Measurements from ENCODE around the gene CLCA1.
A peak's percentile ranks its signal among the peaks of the same experiment; 100 is the strongest.

CLCA1 gene

GRCh38 chr1:86504895-86505563, 36.3 kb downstream of the CLCA1 start:
- DNase-seq = no peak

- no peak for DNase-seq
Observed at GRCh38 chr1:86505564-86505902, 36.8 kb downstream of the CLCA1 start.

GRCh38 chr1:86507935-86508582, 39.3 kb downstream of the CLCA1 start:
- peak; percentile 12 for DNase-seq

- no peak for DNase-seq
Observed at GRCh38 chr1:86508583-86508969, 39.8 kb downstream of the CLCA1 start.

GRCh38 chr1:86515597-86515996, 46.9 kb downstream of the CLCA1 start:
- DNase-seq = no peak

- no peak for DNase-seq
Observed at GRCh38 chr1:86516335-86516734, 47.6 kb downstream of the CLCA1 start.

GRCh38 chr1:86517336-86517735, 48.6 kb downstream of the CLCA1 start:
- DNase-seq = no peak

GRCh38 chr1:86520789-86521521, 52.2 kb downstream of the CLCA1 start:
- no peak for DNase-seq

GRCh38 chr1:86521522-86521891, 52.8 kb downstream of the CLCA1 start:
- no peak for DNase-seq

- DNase-seq = no peak
Observed at GRCh38 chr1:86522240-86522639, 53.5 kb downstream of the CLCA1 start.

- DNase-seq = no peak
Observed at GRCh38 chr1:86523670-86524354, 55.1 kb downstream of the CLCA1 start.

GRCh38 chr1:86527306-86527705, 58.6 kb downstream of the CLCA1 start:
- DNase-seq = no peak

- DNase-seq = no peak
Observed at GRCh38 chr1:86530211-86530845, 61.6 kb downstream of the CLCA1 start.

GRCh38 chr1:86537928-86538695, 69.4 kb downstream of the CLCA1 start:
- no peak for DNase-seq

- DNase-seq = no peak
Observed at GRCh38 chr1:86538775-86539174, 70.0 kb downstream of the CLCA1 start.

- DNase-seq = no peak
Observed at GRCh38 chr1:86541859-86542258, 73.1 kb downstream of the CLCA1 start.

- DNase-seq = no peak
Observed at GRCh38 chr1:86542631-86543030, 73.9 kb downstream of the CLCA1 start.

- no peak for DNase-seq
Observed at GRCh38 chr1:86546787-86547221, 78.1 kb downstream of the CLCA1 start, which contains the start of gene CLCA4. Gene CLCA4, plus strand, starts transcription at chr1:86547078. Its CDS starts 42 bp downstream, at chr1:86547120.

GRCh38 chr1:86548839-86549238, 80.1 kb downstream of the CLCA1 start:
- DNase-seq = no peak
